Astrocyte of the spinal cord (primary cell): Measurements from ENCODE around the gene PLEKHM2.
A peak's percentile ranks its signal among the peaks of the same experiment; 100 is the strongest.

Experiments
- DNase-seq: peaks from one replicate; pipeline ENCODE4 v3.0.0; 2011; ENCODE audit warnings: low read depth, low spot score
- H3K4me3 ChIP-seq: 2 replicates; pipeline ENCODE4 v1.5.1; 2011; ENCODE audit warnings: low read depth, mild to moderate bottlenecking, low read length, moderate library complexity
- CTCF ChIP-seq: IDR thresholded peaks from 2 replicates; pipeline ENCODE4 v1.5.1; 2012; ENCODE audit warnings: low read depth, mild to moderate bottlenecking, low read length, inconsistent platforms
- in situ Hi-C: cut with HindIII; loops from 2 replicates; pipeline ENCODE4 v1.10.0; 2017; ENCODE audit warnings: low sequenced_read_pairs

The PLEKHM2 gene

DNA sequence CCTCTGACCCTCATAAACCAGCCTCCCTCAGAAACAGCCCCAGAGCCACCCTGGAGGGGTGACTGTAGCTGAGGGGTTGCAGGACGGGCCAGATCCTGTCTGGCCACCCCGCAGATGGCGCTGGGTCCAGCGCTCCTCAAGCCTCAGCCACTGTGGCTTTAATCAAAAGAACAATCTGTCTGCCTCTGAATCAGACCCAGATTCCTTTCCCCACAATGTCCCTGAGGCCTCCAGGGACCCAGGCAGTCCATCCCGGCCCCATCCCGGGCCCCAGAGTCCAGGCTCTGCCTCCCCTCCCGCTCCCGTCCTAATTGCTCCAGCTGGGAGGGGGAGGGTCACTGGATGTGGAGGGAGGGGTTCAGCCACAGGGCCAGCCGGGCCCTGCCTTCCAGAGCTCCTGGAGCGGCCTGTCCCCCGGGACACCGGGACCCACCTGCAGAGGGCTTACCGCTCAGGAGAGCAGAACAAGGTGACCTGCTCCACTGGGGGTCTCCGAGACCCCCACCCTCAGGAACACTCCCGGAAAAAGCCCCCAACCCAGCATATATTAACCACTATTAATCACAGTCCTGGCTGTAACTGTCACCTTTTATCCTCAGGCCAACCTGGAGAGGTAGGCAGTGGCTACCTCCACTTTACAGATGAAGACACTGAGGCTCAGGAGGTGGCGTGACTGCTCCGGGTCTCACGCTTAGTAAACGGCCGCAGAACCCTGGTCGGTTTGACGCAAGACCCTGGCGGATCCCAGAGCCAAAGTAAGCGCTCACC is 73.6 kb downstream of the PLEKHM2 start:
- in situ Hi-C loops = no loop called here
- peak overlapping the region; percentile 79 for H3K4me3 ChIP-seq
- no peak for TF ChIP-seq CTCF
- DNase-seq = no peak

DNA sequence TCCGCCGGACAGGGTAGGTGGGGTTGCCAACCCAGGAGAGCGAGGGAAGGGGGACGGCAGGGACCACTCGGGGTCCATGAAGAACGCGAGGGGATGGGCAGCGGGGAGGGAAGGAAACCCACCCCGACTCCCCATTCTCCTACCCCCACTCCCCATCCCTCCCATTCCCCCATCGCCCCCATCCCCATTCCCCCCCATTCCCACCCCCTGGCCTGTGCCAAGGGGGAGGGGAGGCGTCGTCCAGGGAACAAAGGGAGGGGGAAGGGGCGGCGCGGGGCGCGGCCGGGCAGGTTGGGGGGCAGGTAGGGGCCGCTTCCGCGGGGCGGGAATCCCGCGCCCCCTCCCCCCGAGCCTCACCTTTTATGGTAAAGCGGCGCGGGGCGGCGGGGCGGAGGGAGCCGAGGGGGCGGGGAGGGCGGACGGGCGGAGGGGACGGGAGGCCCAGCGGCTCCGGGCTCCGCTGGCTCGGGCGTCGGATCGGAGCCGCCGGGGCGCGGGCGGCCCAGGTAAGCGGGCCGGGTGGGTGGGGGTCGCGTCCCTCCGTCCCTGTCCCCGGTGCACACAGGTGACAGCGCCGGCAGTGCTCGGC is 74.3 kb downstream of the PLEKHM2 start, which contains the start of gene FBLIM1:
Gene FBLIM1, plus strand, starts transcription at position 453 of the 589 bp plus-strand sequence. CDS start 6,189 bp downstream, outside the sequence.
- in situ Hi-C loops = no loop called here
- DNase-seq = no peak
- no peak for TF ChIP-seq CTCF
- peak within 1 kb of the TSS; percentile 79 for H3K4me3 ChIP-seq

- peak overlapping the region; percentile 79 for H3K4me3 ChIP-seq
- no peak for DNase-seq
- in situ Hi-C loops = no loop called here
- no peak for TF ChIP-seq CTCF
Measured at GRCh38 chr1:15758953-15759661, 75.0 kb downstream of the PLEKHM2 start.

DNA sequence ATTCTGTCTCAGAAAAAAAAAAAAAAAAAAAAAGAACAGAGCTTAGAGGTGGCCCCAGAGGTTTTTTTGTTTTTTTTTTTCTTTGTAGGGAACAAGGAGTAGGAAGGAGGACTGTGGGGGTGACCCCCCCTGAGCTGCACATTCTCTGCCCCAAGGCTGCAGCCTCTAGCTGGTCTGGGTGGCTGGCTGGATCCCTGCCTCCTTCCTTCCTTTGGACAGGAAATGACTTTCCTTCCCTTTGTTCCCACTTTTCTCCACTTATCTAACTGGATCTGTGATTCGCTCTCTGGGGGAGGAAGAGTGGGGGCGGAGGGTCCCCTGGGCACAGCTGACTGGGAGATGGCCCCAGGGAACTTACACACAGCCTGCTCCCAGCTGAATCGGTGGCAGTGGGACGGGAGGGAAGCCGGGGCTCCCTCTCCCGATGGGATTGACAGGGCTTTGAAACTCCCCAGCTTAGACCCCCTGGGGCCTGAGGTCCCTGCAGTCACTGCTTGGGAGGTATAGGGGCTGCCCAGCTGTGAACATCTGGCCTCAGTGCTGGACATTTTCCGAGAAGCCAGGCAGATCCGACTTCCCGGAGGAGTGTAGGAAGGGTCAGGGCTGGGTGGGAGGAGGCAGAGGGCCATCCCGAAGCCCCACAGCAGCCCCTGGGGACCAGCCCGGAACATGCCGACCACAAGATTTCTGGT is 76.5 kb downstream of the PLEKHM2 start:
- peak; percentile 73 for DNase-seq
- TF ChIP-seq CTCF = no peak
- peak overlapping the region; percentile 79 for H3K4me3 ChIP-seq
- in situ Hi-C loops = no loop called here

DNA sequence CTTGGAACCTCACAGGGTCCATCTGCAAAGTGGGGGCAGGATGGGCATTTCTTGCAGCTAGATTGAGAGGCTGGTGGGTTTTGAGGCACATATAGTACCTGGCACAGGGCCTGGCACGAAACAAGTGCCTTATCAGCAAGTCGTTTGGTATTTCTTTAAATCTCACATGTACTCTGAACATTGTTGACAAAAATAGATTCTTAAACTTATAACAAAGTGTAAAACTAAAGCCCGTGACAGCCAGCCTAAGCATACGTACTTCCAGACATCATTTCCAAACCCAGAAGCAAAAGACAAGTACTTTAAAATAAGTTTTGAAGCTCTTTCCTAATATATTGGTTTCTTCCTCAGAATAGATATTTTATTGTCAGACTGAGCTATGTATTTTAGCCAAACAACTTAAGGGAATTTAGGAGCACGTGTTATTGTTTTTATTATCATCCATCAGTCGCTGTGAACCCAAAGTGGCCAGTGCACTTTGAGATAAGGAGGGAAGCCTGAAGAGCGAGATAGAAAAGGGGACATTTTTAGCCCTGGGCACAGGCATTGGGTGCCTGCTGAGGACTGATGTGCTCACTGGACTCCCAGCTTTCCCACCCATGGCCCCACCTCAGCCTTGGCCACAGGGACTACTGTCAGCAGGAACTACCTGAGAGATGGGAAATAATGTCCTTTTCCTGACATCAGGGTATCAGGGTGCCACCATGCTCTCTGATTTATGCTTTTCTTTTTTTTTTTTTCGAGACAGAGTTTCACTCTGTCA is 77.4 kb downstream of the PLEKHM2 start:
- peak overlapping the region; percentile 79 for H3K4me3 ChIP-seq
- no peak for TF ChIP-seq CTCF

GRCh38 chr1:15762546-15762945 is 78.4 kb downstream of the PLEKHM2 start:
- in situ Hi-C loops = no loop called here
- no peak overlapping the region for H3K4me3 ChIP-seq
- no peak for TF ChIP-seq CTCF
- DNase-seq = no peak

More for the DNA sequence above, 77.4 kb downstream of the PLEKHM2 start:
- no peak for DNase-seq
- in situ Hi-C loops = no loop called here
